ENCODE measurements around the gene POLG.
A peak's percentile ranks its signal among the peaks of the same experiment; 100 is the strongest.

Gene POLG

GRCh38 chr15:89370120-89370977, 35.7 kb upstream of the POLG start:
- no peak for DNase-seq

GRCh38 chr15:89369341-89369947, 34.8 kb upstream of the POLG start:
- DNase-seq, result no peak

GRCh38 chr15:89368566-89369223, 34.1 kb upstream of the POLG start:
- no peak for DNase-seq

- no peak for DNase-seq
These were observed 33.1 kb upstream of the POLG start for GRCh38 chr15:89367485-89368451.

GRCh38 chr15:89366656-89367393, 32.2 kb upstream of the POLG start:
- DNase-seq, result no peak

- no peak for DNase-seq
These were observed 30.9 kb upstream of the POLG start for GRCh38 chr15:89365462-89366065.

GRCh38 chr15:89364741-89365450, 30.3 kb upstream of the POLG start:
- no peak for DNase-seq

GRCh38 chr15:89364341-89364740, 29.7 kb upstream of the POLG start:
- DNase-seq, result no peak

GRCh38 chr15:89363770-89364169, 29.1 kb upstream of the POLG start:
- no peak for DNase-seq

GRCh38 chr15:89363133-89363532, 28.5 kb upstream of the POLG start:
- no peak for DNase-seq

- peak; percentile 23 for DNase-seq
These were observed 27.8 kb upstream of the POLG start for GRCh38 chr15:89362203-89363101.

GRCh38 chr15:89361451-89362202, 27.0 kb upstream of the POLG start:
- no peak for DNase-seq

GRCh38 chr15:89360294-89360971, 25.8 kb upstream of the POLG start:
- DNase-seq, result no peak

GRCh38 chr15:89359471-89360293, 25.1 kb upstream of the POLG start:
- no peak for DNase-seq

GRCh38 chr15:89358755-89359439, 24.3 kb upstream of the POLG start:
- peak; percentile 34 for DNase-seq

- no peak for DNase-seq
These were observed 23.8 kb upstream of the POLG start for GRCh38 chr15:89358435-89358754.

Measured in NCI-H1436 treated with DMSO at 0.1 percent for 48 hours (cell line).